HepG2 (cell line): ENCODE measurements around the gene MED13. TPM values are rescaled to one million over a fixed set of nuclear protein-coding genes. Genes with fewer than 3 reads are reported as not detected.

Source experiments
- CBX2 ChIP-seq, 2 experiments: fragments of 200-600 bp in 1 of 2; sonication (generic); formaldehyde crosslinking in 1 of 2; IDR thresholded peaks; 2 replicates each; pipeline versions ENCODE4 v1.7.0 to v1.8.1; 2018 to 2022; ENCODE audit warnings: low read depth in 2 of 2, low read length in 1 of 2, mild to moderate bottlenecking in 1 of 2, missing genetic modification reagents in 1 of 2
- CBX5 ChIP-seq: sonication (generic); formaldehyde crosslinking; IDR thresholded peaks from 2 replicates; pipeline ENCODE4 v1.4.0; 2020; ENCODE audit warnings: missing genetic modification reagents, borderline replicate concordance
- CHD2 ChIP-seq: IDR thresholded peaks from 2 replicates; pipeline ENCODE4 v1.6.1; 2011; ENCODE audit warnings: low read depth, low read length, improper control_type of control experiment
- CREM ChIP-seq, 2 experiments: sonication (generic) in 1 of 2; formaldehyde crosslinking in 1 of 2; IDR thresholded peaks; 2 replicates each; pipeline versions ENCODE4 v1.4.0 to v1.6.1; 2016 to 2020; ENCODE audit warnings: antibody characterized with exemption in 1 of 2, mild to moderate bottlenecking in 1 of 2, missing genetic modification reagents in 1 of 2
- GFI1 ChIP-seq: sonication (generic); formaldehyde crosslinking; IDR thresholded peaks from 2 replicates; pipeline ENCODE4 v1.5.0; 2020; ENCODE audit warnings: missing genetic modification reagents, mild to moderate bottlenecking, borderline replicate concordance
- HIVEP1 ChIP-seq: sonication (generic); formaldehyde crosslinking; IDR thresholded peaks from 2 replicates; pipeline ENCODE4 v1.4.0; 2020; ENCODE audit warnings: mild to moderate bottlenecking, missing genetic modification reagents
- MBNL3 ChIP-seq: fragments of 250-450 bp; sonication (Bioruptor Pico); conservative IDR thresholded peaks from 2 replicates; pipeline ENCODE4 v1.8.0; 2022; ENCODE audit warnings: mild to moderate bottlenecking, inconsistent platforms
- NFE2L1 ChIP-seq: sonication (generic); formaldehyde crosslinking; IDR thresholded peaks from 2 replicates; pipeline ENCODE4 v1.4.0; 2020; ENCODE audit warnings: missing genetic modification reagents, mild to moderate bottlenecking, borderline replicate concordance
- NFIC ChIP-seq: IDR thresholded peaks from 2 replicates; pipeline ENCODE4 v1.6.1; 2012; ENCODE audit warnings: mild to moderate bottlenecking, low read length, inconsistent platforms
- RCOR2 ChIP-seq: IDR thresholded peaks from 2 replicates; pipeline ENCODE4 v1.6.1; 2016; ENCODE audit warnings: missing biosample characterization, missing genetic modification reagents
- SIN3A ChIP-seq: IDR thresholded peaks from 2 replicates; pipeline ENCODE4 v1.6.1; 2011; ENCODE audit warnings: low read depth, mild to moderate bottlenecking, control low read depth, low read length, borderline replicate concordance
- SRY ChIP-seq: sonication (generic); formaldehyde crosslinking; IDR thresholded peaks from 2 replicates; pipeline ENCODE4 v1.8.0; 2022; ENCODE audit warnings: mild to moderate bottlenecking, missing genetic modification reagents
- TCF7L2 ChIP-seq: IDR thresholded peaks from 2 replicates; pipeline ENCODE4 v1.6.1; 2011; ENCODE audit warnings: mild to moderate bottlenecking, low read depth, low read length, moderate library complexity
- TIGD3 ChIP-seq: sonication (generic); formaldehyde crosslinking; IDR thresholded peaks from 2 replicates; pipeline ENCODE4 v1.5.1; 2020; ENCODE audit warnings: mild to moderate bottlenecking, missing genetic modification reagents, borderline replicate concordance
- TP53 ChIP-seq: sonication (generic); formaldehyde crosslinking; conservative IDR thresholded peaks from 2 replicates; pipeline ENCODE4 v1.4.0; 2020; ENCODE audit warnings: missing genetic modification reagents
- XBP1 ChIP-seq: sonication (generic); formaldehyde crosslinking; IDR thresholded peaks from 2 replicates; pipeline ENCODE4 v1.5.0; 2020; ENCODE audit warnings: missing genetic modification reagents
- ZBTB3 ChIP-seq: sonication (generic); formaldehyde crosslinking; IDR thresholded peaks from 2 replicates; pipeline ENCODE4 v1.4.0; 2020; ENCODE audit warnings: low read depth, mild to moderate bottlenecking, moderate library complexity, missing genetic modification reagents, borderline replicate concordance
- ZNF34 ChIP-seq: sonication (generic); formaldehyde crosslinking; IDR thresholded peaks from 2 replicates; pipeline ENCODE4 v1.4.0; 2020; ENCODE audit warnings: mild to moderate bottlenecking, missing genetic modification reagents, borderline replicate concordance
- ZNF382 ChIP-seq: sonication (generic); formaldehyde crosslinking; IDR thresholded peaks from 2 replicates; pipeline ENCODE4 v1.5.0; 2020; ENCODE audit warnings: missing genetic modification reagents, mild to moderate bottlenecking, borderline replicate concordance
- ZNF564 ChIP-seq: sonication (generic); formaldehyde crosslinking; IDR thresholded peaks from 2 replicates; pipeline ENCODE4 v1.8.1; 2023; ENCODE audit warnings: mild to moderate bottlenecking, missing genetic modification reagents
- ZNF775 ChIP-seq: sonication (generic); formaldehyde crosslinking; IDR thresholded peaks from 2 replicates; pipeline ENCODE4 v1.4.0; 2020; ENCODE audit warnings: missing genetic modification reagents, mild to moderate bottlenecking, moderate library complexity, borderline replicate concordance
- ZNF782 ChIP-seq: sonication (generic); formaldehyde crosslinking; IDR thresholded peaks from 2 replicates; pipeline ENCODE4 v1.4.0; 2020; ENCODE audit warnings: missing genetic modification reagents, mild to moderate bottlenecking, borderline replicate concordance
- ZNF841 ChIP-seq: sonication (generic); formaldehyde crosslinking; IDR thresholded peaks from 2 replicates; pipeline ENCODE4 v1.8.1; 2023; ENCODE audit warnings: missing genetic modification reagents, borderline replicate concordance
- ZNF879 ChIP-seq: sonication (generic); formaldehyde crosslinking; IDR thresholded peaks from 2 replicates; pipeline ENCODE4 v1.8.1; 2023; ENCODE audit warnings: missing genetic modification reagents
- polyA plus RNA-seq, 8 experiments: library from polyadenylated mRNA; depleted of rRNA in 3 of 8; stranded (reverse) in 7 of 8; unstranded in 1 of 8; fragments of >200 nt; fragmentation: Illumina TruSeq in 4 of 8; extraction: Trizol in 4 of 8; gene quantifications; 2 replicates each; pipeline versions ENCODE4 v1.2.1 to v1.2.3, GENCODE V29; 2011 to 2016; ENCODE audit warnings: low read depth in 4 of 8, missing spikeins in 1 of 8, mixed read lengths in 1 of 8; ENCODE audit not compliant: insufficient read depth in 1 of 8
- total RNA-seq, 5 experiments: library from RNA; depleted of rRNA; stranded (reverse); fragments of >200 nt; fragmentation: Illumina TruSeq; extraction: Trizol; gene quantifications; 2 replicates each; pipeline ENCODE4 v1.2.3, GENCODE V29; 2016; ENCODE audit warnings: low read depth in 1 of 5
- TF ChIP-seq, protein P1 (sequence below): sonication (generic); formaldehyde crosslinking; IDR thresholded peaks from 2 replicates; pipeline ENCODE4 v1.5.1; 2020; ENCODE audit warnings: missing genetic modification reagents, mild to moderate bottlenecking, borderline replicate concordance
- TF ChIP-seq, protein P2 (sequence below): sonication (generic); formaldehyde crosslinking; IDR thresholded peaks from 2 replicates; pipeline ENCODE4 v1.4.0; 2020; ENCODE audit warnings: missing genetic modification reagents, borderline replicate concordance

The MED13 gene
- total and polyA plus RNA-seq, 2 of the 13 experiments (the other 11 are each of a cell fraction or from before 2014, with no cell fraction given) = 27.4 to 69.1 TPM

DNA sequence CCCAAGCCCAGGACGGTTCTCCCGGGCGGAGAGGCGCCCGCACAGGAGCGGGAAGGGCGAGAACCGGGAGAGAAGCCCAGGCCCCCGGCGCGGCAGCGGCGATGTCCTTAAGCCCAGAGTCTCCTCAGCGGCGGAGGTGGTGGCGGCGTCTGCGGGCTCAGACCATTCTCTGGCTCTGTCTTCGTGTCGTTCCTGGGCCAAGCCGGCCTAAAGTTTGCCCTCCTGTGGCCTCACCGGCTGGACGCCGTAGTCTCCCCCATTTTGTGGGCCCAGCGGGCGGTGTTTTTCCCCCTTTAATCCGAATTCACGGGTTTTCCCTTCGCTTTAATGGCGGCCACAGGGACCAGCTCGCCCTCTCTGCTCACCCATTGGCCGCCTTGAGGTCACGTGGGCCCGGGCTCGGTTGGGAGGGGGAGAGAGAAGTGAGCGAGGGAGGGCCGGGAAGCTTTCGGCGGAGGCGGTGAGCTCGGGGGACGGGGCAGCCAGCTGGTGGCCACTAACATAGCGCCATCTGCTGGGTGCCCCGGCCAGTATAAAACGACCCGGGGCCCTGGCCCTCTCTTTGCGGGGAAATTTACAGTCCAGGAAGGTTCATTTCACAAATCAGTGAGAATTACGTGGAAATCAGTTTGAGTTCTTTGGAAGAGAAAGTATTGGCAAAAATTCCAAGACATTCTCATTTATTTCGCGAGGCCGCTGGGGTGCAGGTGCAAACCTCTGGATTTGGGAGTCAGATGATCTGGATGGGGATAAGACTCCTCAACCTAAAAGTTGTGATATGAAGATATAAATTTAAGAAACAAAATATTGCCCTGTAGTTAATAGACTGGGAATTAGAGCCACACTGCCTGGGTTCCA, 762 bp upstream of the MED13 start (continued):
- TF ChIP-seq ZNF775 (0 out of 2 replicates have a peak, but pooled peaks have one; percentile 67), NFIC (no peak; the same call in 1 of the 2 replicates), ZBTB3 (no peak), ZNF782 (no peak; the same call in 1 of the 2 replicates), CBX5 (CRISPR knock-in tag) (peak; percentile 48; the same call in 1 of the 2 replicates), SRY (peak; percentile 69; the same call in 1 of the 2 replicates), TP53 (CRISPR knock-in tag) (no peak), ZNF564 (CRISPR knock-in tag) (no peak), CBX2 (IDR thresholded peaks at IDR 0.05; ENCODE audit: low read depth, low read length) (no peak), CBX2 (CRISPR knock-in tag; IDR thresholded peaks at IDR 0.05; ENCODE audit: low read depth) (no peak), HIVEP1 (CRISPR knock-in tag) (peak; percentile 89), XBP1 (no peak), ZNF382 (CRISPR knock-in tag) (no peak), CREM (IDR thresholded peaks at IDR 0.05) (no peak; the same call in 1 of the 2 replicates), CREM (CRISPR knock-in tag; IDR thresholded peaks at IDR 0.05) (no peak), RCOR2 (no peak), SIN3A (peak; percentile 65; the same call in 1 of the 2 replicates), TCF7L2 (no peak), ZNF879 (CRISPR knock-in tag) (no peak), CHD2 (peak; percentile 42; the same call in 1 of the 2 replicates), GFI1 (CRISPR knock-in tag) (no peak; the same call in 1 of the 2 replicates), MBNL3 (CRISPR knock-in tag) (no peak), ZNF34 (CRISPR knock-in tag) (no peak), TIGD3 (CRISPR knock-in tag) (no peak), NFE2L1 (CRISPR knock-in tag) (no peak), ZNF841 (CRISPR knock-in tag) (no peak)
- TF ChIP-seq, protein P1, sequence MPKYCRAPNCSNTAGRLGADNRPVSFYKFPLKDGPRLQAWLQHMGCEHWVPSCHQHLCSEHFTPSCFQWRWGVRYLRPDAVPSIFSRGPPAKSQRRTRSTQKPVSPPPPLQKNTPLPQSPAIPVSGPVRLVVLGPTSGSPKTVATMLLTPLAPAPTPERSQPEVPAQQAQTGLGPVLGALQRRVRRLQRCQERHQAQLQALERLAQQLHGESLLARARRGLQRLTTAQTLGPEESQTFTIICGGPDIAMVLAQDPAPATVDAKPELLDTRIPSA (CRISPR knock-in tag) = 0 out of 2 replicates have a peak, but pooled peaks have one; percentile 13
- TF ChIP-seq, protein P2, sequence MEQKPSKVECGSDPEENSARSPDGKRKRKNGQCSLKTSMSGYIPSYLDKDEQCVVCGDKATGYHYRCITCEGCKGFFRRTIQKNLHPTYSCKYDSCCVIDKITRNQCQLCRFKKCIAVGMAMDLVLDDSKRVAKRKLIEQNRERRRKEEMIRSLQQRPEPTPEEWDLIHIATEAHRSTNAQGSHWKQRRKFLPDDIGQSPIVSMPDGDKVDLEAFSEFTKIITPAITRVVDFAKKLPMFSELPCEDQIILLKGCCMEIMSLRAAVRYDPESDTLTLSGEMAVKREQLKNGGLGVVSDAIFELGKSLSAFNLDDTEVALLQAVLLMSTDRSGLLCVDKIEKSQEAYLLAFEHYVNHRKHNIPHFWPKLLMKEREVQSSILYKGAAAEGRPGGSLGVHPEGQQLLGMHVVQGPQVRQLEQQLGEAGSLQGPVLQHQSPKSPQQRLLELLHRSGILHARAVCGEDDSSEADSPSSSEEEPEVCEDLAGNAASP (CRISPR knock-in tag) = peak; percentile 20; the same call in 1 of the 2 replicates
